B cell (primary cell): ENCODE data around the gene TESK2. TPM values are rescaled to one million over a fixed set of nuclear protein-coding genes. Genes with fewer than 3 reads are reported as not detected.

Experiments
- ATAC-seq: fragments of 200-7000 bp; cut with Tn5 transposase; one replicate; pipeline ENCODE4 v1.10.0; 2021; ENCODE audit warnings: low read depth, mild to moderate bottlenecking, moderate number of reproducible peaks, moderate library complexity
- CTCF ChIA-PET: fragments of 350-600 bp; sonication (Branson Sonifier 250); formaldehyde crosslinking; loops from one replicate; lab custom pipeline; 2021; ENCODE audit warnings: antibody characterized with exemption, inconsistent platforms; lab: Charles Lee
- POLR2A ChIA-PET: fragments of 350-600 bp; sonication (Branson Sonifier 250); formaldehyde crosslinking; loops from one replicate; lab custom pipeline; 2021; ENCODE audit warnings: antibody characterized with exemption; lab: Charles Lee
- DNase-seq: peaks from one replicate; pipeline ENCODE4 v3.0.0; 2013
- H2AFZ ChIP-seq: 2 replicates; pipeline ENCODE4 v1.6.1; 2012; ENCODE audit warnings: mild to moderate bottlenecking, low read depth, low read length; ENCODE audit not compliant: insufficient read depth, poor library complexity, severe bottlenecking
- H3K27ac ChIP-seq, 2 donors: 1 replicate in 1 of 2; 2 replicates in 1 of 2; pipeline ENCODE4 v1.5.1; 2012 to 2013; ENCODE audit warnings: low read length in 2 of 2, mild to moderate bottlenecking in 2 of 2, moderate library complexity in 1 of 2
- H3K27me3 ChIP-seq, 4 experiments: fragments of 200-600 bp in 1 of 4; sonication (generic) in 1 of 4; replicated peaks in 1 of 4; 1 replicate in 2 of 4; 2 replicates in 2 of 4; pipeline versions ENCODE4 v1.6.1 to v1.7.0; 2013 to 2016; ENCODE audit warnings: low read length in 3 of 4, mild to moderate bottlenecking in 2 of 4, mixed read lengths in 1 of 4, moderate library complexity in 1 of 4; ENCODE audit not compliant: insufficient read depth in 4 of 4, control insufficient read depth in 3 of 4; ENCODE audit errors: control extremely low read depth in 1 of 4
- H3K36me3 ChIP-seq, 2 experiments: replicated peaks in 1 of 2; 1 replicate in 1 of 2; 2 replicates in 1 of 2; pipeline versions ENCODE4 v1.6.1 to v1.7.1; 2013; ENCODE audit warnings: low read length in 1 of 2; ENCODE audit not compliant: insufficient read depth in 2 of 2, control insufficient read depth in 1 of 2; ENCODE audit errors: control extremely low read depth in 1 of 2, extremely low read depth in 1 of 2
- H3K4me1 ChIP-seq, 2 donors: fragments of 200-600 bp in 1 of 2; sonication (generic) in 1 of 2; 1 replicate in 1 of 2; 2 replicates in 1 of 2; pipeline versions ENCODE4 v1.5.1 to v1.6.1; 2013 to 2017; ENCODE audit warnings: low read length in 2 of 2; ENCODE audit not compliant: control insufficient read depth in 2 of 2, insufficient read depth in 2 of 2
- H3K4me2 ChIP-seq: replicated peaks from 2 replicates; pipeline ENCODE3; 2012; ENCODE audit warnings: mild to moderate bottlenecking, low read depth, low read length; ENCODE audit not compliant: poor library complexity, severe bottlenecking
- H3K4me3 ChIP-seq, 5 experiments: fragments of 200-600 bp in 1 of 5; sonication (generic) in 1 of 5; 1 replicate in 3 of 5; 2 replicates in 2 of 5; pipeline versions ENCODE4 v1.5.1 to v1.7.0; 2011 to 2016; ENCODE audit warnings: low read length in 4 of 5, mild to moderate bottlenecking in 4 of 5, low read depth in 2 of 5, control low read depth in 1 of 5, moderate library complexity in 1 of 5; ENCODE audit not compliant: insufficient read depth in 1 of 5; ENCODE audit errors: control extremely low read depth in 1 of 5, extremely low read depth in 1 of 5
- H3K79me2 ChIP-seq: fragments of 200-600 bp; sonication (generic); one replicate; pipeline ENCODE4 v1.6.0; 2016; ENCODE audit warnings: low read length; ENCODE audit not compliant: control insufficient read depth, insufficient read depth
- H3K9ac ChIP-seq: fragments of 200-600 bp; sonication (generic); 2 replicates; pipeline ENCODE4 v1.6.1; 2017; ENCODE audit warnings: mild to moderate bottlenecking, low read length, moderate library complexity
- H3K9me3 ChIP-seq, 3 donors: one replicate each; pipeline versions ENCODE4 v1.6.1 to v1.7.1; 2013; ENCODE audit warnings: low read length in 2 of 3; ENCODE audit not compliant: control insufficient read depth in 2 of 3, insufficient read depth in 1 of 3; ENCODE audit errors: control extremely low read depth in 1 of 3
- H4K20me1 ChIP-seq: 2 replicates; pipeline ENCODE4 v1.6.0; 2012; ENCODE audit warnings: mild to moderate bottlenecking, low read length; ENCODE audit not compliant: insufficient read depth, control insufficient read depth, poor library complexity, severe bottlenecking
- H3K27ac Mint-ChIP-seq: one replicate; pipeline ENCODE4 v1.8.0; 2021; ENCODE audit warnings: mixed read lengths
- H3K27me3 Mint-ChIP-seq: one replicate; pipeline ENCODE4 v1.8.0; 2021; ENCODE audit warnings: mixed read lengths
- H3K4me1 Mint-ChIP-seq: one replicate; pipeline ENCODE4 v1.8.0; 2021; ENCODE audit warnings: mixed read lengths
- H3K4me3 Mint-ChIP-seq: one replicate; pipeline ENCODE4 v1.8.0; 2021; ENCODE audit warnings: mixed read lengths
- H3K9me3 Mint-ChIP-seq: one replicate; pipeline ENCODE4 v1.8.0; 2022; ENCODE audit warnings: mixed read lengths; ENCODE audit not compliant: insufficient read depth
- EZH2 ChIP-seq: IDR thresholded peaks from 2 replicates; pipeline ENCODE4 v1.6.1; 2012; ENCODE audit warnings: borderline replicate concordance, low read depth, mild to moderate bottlenecking, moderate library complexity, low read length; ENCODE audit not compliant: insufficient read depth, poor library complexity, severe bottlenecking
- WGBS: methylation state at CpG from one replicate; pipeline ENCODE4 v1.1.5; 2013; ENCODE audit warnings: missing lambda C conversion rate; ENCODE audit not compliant: insufficient coverage; 5-methylcytosine and 5-hydroxymethylcytosine counted together
- intact Hi-C: fragments of 100-400 bp; cut with micrococcal nuclease; formaldehyde crosslinking; loops from one replicate; pipeline ENCODE4 v1.10.0; 2022
- polyA plus RNA-seq: library from polyadenylated mRNA; depleted of rRNA; stranded (reverse); fragments of >200 nt; gene quantifications from 2 replicates; pipeline ENCODE4 v1.2.3, GENCODE V29; 2012
- total RNA-seq, 2 donors: library from RNA; stranded (reverse); fragments of 120-200 nt in 1 of 2; gene quantifications; 1 replicate in 1 of 2; 2 replicates in 1 of 2; pipeline versions ENCODE4 v1.2.3 to v1.2.4, GENCODE V29; 2013 to 2022
- TF ChIP-seq, protein P1 (sequence below): fragments of 200-600 bp; IDR thresholded peaks from one replicate; pipeline ENCODE4 v1.8.0; 2022; ENCODE audit warnings: antibody characterized with exemption, mild to moderate bottlenecking

Gene TESK2
- total and polyA plus RNA-seq, 2 donors (not counting 1 experiment from before 2014, with no cell fraction given): 21.7 to 27.0 TPM

GRCh38 chr1:45375104-45376090 lies 115.6 kb downstream of the TESK2 start:
- CTCF ChIA-PET: interaction anchor here (0.8 kb wide), 1 partner anchor 13 kb away, joined by 3 read pairs; no protein-coding TSS in a partner anchor
- POLR2A ChIA-PET: no interaction called here
- 54% methylated on average over 2 of the region's 3 CpGs for WGBS

More at GRCh38 chr1:45375104-45376090, 115.6 kb downstream of the TESK2 start:
- H3K27ac Mint-ChIP-seq: peak overlapping the region; percentile 29
- Histone ChIP-seq H3K36me3 (no peaks in the 10 kb centered on the region), H3K79me2 (no peaks in the 10 kb centered on the region), H3K9ac (no peak overlapping the region), H3K4me2 (peak overlapping the region; percentile 4), H3K27me3 (no peaks in the 10 kb centered on the region), H3K27ac (peak overlapping the region in 1 of 2 donors; percentile 40), H2AFZ (peak overlapping the region; percentile 6), H3K4me3 (no peak overlapping the region), H3K9me3 (peaks cover 0 to 3% (median 0%) of the 10 kb centered on the region in 3 donors), H4K20me1 (no peaks in the 10 kb centered on the region), H3K4me1 (peaks cover 25 to 33% of the 10 kb centered on the region in 2 donors)
- DNase-seq: no peak
- no peak for ATAC-seq
- no peaks in the 10 kb centered on the region for H3K27me3 Mint-ChIP-seq
- peaks cover 38% of the 10 kb centered on the region for H3K4me1 Mint-ChIP-seq
- TF ChIP-seq, protein P1, sequence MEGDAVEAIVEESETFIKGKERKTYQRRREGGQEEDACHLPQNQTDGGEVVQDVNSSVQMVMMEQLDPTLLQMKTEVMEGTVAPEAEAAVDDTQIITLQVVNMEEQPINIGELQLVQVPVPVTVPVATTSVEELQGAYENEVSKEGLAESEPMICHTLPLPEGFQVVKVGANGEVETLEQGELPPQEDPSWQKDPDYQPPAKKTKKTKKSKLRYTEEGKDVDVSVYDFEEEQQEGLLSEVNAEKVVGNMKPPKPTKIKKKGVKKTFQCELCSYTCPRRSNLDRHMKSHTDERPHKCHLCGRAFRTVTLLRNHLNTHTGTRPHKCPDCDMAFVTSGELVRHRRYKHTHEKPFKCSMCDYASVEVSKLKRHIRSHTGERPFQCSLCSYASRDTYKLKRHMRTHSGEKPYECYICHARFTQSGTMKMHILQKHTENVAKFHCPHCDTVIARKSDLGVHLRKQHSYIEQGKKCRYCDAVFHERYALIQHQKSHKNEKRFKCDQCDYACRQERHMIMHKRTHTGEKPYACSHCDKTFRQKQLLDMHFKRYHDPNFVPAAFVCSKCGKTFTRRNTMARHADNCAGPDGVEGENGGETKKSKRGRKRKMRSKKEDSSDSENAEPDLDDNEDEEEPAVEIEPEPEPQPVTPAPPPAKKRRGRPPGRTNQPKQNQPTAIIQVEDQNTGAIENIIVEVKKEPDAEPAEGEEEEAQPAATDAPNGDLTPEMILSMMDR: no peak
- TF ChIP-seq EZH2: no peak
- no peaks in the 10 kb centered on the region for H3K9me3 Mint-ChIP-seq
- intact Hi-C loops: no loop called here
- H3K4me3 Mint-ChIP-seq: no peak overlapping the region
